ENCODE results near the gene SYNRG.
A peak's percentile ranks its signal among the peaks of the same experiment; 100 is the strongest.

SYNRG gene

DNA sequence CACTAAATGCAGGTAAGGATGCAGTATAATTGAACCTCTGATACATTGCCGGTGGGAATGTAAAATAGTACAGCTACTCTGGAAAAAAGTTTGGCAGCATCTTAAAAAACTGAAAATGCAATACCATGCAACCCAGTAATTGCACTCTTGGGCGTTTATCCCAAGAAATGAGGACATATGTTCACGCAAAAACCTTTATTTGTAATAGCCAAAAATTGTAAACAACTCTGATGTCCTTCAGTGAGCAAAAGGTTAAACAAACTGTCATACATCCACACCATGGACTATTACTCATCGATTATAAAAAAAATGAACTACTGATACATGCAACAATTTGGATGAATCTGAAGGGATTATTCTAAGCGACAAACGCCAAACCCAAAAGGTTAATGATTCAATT, 16.9 kb downstream of the SYNRG start:
- no peak for DNase-seq

DNA sequence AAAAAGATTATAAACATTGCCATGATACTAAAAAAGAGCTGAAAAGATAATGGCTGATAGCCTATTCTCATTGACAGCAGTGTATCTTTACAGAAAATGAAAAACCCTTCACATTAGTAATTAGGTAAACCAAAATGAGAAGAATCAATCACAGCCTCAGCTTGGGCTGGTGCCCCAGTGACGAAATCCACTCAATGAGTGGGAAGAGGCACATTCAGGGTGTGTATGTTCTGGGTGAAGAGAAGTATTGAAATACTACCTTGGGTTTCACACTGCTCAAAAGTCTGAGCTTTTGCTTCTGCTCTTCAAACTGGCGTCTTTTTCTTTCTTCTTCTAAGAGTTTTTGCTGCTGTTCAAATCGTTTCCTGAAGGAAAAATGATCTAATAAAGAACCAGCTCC, 24.2 kb downstream of the SYNRG start:
- no peak for DNase-seq

DNA sequence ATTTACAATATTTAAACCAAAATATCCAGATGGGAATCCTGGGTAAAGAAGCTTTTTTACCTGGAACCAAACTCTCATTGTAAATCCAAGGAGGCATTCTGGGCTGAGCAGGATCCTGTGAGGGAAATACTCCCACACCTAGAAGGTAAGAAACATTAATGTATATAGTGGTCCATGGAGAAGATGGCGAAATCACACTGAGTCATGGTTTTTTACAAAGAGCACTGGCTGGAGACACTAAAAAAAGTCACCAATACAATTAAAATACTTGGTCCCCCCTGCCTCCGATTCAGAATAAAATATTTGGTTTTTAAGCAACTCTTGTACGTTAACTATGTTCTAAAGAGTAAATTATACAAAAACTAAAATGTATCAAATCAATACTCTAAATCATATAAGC, 32.9 kb downstream of the SYNRG start:
- DNase-seq, result no peak

DNA sequence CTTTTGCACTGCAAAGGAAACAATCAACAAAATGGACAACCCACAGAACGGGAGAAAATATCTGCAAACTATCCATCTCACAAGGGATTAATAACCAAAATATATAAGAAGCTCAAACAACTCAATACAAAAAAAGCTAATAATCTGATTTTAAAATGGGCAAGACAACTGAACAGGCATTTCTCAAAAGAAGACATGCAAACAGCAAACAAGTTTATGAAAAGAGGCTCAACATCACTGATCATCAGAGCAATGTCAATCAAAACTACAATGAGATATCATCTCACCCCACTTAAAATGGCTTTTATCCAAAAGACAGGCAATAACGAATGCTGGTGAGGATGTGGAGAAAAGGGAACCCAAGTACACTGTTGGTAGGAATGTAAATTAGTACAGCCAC, 34.8 kb downstream of the SYNRG start:
- DNase-seq, result no peak

DNA sequence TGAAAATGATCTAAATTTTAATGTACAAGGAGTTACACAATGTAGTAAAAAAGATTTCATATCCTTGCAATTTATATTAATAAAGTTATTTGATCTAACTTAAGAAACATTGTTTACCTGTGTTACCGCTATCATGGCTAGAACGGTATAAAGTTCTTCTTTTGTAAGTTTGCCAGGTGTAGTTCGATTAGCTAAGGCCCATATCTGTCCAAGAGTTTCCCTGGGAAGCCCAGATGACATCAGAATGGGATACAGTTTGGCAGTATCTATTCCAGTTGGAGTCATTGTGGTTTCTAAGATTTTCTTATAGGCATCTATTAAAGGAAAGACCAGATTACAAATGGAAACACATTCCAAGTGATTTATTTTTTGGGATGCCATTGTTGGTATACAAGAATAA, 37.5 kb downstream of the SYNRG start:
- DNase-seq, result no peak

DNA sequence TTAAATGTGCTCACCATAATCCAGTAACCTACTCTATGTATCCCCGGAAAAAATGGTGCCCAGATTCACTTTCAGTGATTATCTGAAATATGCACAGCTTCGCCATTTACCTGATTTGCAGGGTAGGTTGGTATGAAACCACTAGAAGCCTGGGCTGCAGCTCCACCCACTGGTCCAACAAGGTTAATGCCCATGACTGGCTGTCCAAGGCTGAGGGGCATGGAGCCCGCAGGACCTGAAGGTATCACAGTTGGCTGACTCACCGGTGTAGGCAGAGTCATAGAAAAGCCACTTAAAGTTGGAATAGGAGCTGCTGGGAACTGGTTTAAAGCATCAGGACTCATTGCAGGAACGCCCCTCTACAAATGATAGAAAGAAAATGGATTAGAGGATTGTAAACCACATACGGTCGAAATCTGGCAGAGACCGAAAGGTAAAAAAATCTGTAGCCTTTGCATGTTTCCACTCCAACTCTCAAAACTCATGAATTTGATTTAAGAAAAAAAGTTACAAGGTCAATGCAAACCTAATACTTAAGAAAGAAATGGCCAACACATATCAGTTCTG, 38.6 kb downstream of the SYNRG start:
- DNase-seq, result peak; percentile 17

DNA sequence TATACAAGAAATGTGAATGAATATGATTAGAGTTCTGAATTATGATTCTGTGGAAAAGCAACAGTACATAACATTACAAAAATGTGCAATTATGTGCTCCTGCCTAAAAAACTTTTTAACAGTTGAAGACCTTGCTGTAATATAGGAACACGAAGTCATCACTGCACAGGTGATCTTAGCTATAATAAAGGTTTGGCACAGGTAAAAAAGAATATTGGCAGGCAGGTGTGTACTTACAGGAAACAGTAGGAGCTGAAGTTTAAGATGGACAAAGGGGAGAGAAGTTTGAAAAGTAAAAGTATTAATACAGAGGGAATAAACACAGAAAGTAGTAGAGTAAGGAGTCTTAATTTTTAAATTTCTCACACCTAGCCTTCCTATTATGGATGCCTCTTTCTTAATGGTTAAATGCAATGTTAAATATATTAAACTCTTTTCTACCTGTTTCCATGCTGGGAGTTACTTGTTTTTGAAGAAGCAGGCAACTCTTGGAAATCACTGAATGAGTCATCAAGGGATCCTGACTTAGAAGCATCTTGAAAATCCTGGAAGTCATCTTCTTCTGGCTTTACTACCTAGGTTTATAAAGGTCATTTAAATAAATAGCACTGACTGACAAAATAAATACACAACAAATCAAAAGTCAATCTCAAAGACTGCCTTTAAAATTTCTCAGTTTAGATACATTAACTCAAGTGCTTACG, 40.7 kb downstream of the SYNRG start:
- no peak for DNase-seq

DNA sequence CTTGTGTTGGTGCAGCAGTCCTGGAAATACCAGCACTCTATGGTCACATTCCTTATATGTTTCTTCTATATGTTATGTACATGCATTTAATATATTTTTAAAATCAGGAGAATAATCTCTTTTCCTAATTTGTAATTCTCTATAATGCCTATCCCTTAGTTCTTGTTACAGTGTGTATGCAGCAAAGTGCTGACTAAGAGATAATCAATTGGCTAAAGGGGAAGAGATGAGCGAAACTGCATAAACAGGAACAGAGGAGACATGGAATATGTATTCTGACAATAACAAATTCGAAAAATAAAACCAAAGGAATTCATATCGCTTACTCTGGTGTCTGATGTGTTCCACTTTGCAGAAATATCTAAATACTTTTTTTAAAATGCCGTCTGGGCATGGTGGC, 41.7 kb downstream of the SYNRG start:
- DNase-seq, result no peak

DNA sequence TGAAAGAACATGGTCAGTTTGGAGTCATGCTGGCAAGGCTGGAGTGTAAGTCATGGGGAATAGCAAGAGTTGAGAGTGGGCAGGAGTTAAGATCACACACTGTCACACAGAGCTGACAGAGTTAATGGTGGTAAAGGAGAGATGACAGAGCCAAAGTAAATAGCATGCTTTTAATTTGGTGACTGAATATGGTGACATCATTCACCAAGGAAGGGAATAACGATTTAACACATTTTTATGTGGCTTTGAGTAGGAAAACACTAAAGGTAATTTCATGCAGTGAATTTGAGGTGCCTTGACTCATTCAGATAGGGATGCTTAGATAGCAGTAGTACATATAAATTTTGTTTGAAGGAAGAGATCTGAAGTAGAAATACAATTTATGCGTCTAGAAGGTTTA, 42.1 kb downstream of the SYNRG start:
- no peak for DNase-seq

DNA sequence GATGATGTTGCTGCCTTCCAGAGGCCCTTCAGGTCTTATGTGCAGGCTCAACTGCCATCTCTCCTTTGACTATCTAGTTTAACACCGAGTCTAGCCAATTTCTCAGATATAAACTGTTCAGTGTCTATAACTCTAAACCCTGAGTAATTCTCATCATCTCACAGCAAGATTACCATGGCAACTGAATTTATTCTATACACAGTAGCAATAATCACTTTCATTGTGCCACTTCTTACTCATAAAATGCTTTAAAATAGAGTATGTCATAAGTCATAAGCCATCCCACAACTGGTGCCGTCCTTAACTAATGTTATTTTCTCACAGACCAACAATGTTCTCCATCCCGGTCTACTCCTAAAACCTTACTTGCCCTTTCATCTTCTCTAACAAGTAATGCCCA, 45.0 kb downstream of the SYNRG start:
- no peak for DNase-seq

DNA sequence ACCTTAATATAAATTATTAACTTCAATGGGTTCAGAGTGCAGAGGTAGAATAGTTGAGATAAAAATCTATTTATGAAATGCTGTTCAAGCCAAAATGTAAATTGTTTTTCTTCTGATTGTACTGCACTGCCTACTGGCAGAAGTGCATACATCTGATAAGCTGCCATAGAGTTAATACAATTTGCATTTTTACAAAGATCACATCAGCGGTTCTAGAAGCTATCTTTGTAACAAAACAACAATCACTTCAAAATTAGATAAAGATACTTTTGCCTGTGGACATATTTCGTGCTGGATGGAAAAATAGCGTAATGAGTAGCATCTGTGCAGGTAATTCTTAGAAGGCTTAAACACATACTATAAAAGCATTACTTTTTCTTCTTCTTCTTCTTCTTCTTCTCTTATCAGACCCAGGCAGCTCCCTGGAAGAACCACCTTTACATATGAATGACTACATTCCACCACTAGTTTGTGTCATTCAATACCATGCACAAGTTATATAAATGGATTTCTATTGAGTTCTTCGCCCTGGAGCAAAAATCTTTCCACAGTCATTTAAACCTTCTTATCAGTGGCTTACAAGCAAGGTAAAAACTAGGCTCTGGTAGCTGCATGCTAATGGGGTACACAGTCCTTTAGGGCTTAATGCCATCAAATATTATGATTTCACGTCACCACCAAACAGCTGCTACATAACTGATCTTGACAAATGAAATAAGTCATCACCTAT, 47.0 kb downstream of the SYNRG start:
- no peak for DNase-seq

DNA sequence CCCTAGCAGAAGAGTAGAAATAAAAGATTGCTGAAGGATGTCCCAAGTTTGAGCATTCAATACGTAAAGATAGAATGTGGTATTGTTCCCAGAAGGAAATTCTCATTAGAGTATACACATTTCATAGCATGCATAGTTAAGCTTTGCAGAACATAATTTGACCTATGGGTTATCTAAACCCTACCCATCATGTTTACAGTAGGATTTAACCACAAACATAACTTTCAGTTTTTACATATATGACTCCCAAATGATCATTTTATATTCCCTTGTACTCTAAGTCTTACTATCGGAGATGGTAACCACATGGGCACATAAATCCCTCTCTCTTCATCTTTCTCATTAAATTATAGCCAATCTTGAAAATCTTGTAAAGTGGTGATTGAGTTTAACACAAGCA, 50.9 kb downstream of the SYNRG start:
- DNase-seq, result no peak

DNA sequence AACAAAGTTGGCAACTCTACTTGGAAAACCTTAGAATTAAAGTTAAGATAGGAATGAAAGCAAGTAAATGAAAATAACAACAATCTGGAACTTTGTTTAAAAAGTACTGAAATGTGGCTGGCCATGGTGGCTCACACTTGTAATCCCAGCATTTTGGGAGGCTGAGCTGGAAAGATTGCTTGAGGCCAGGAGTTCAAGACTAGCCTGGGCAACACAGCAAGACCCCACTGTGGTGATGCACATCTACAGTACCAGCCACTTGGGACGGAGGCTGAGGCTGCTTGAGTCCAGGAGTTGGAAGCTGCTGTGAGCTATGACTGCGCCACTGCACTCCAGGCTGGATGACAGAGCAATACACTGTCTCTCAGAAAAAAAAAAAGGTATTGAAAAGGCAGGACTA, 51.7 kb downstream of the SYNRG start:
- no peak for DNase-seq

DNA sequence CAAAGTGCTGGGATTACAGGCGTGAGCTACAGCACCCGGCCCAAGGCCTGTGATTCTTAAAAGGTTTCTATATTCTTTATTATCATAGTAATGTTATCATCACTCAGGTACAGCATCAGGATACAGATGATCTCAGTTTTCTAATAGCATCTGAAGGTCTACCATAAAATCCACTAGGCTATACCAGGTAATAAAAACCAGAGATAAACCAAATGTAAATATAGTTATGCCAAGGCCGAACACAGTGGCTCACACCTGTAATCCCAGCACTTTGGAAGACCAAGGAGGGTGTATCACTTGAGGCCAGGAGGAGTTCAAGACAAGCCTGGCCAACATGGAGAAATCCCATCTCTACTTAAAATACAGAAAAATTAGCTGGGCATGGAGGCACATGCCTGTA, 53.8 kb downstream of the SYNRG start:
- no peak for DNase-seq

DNA sequence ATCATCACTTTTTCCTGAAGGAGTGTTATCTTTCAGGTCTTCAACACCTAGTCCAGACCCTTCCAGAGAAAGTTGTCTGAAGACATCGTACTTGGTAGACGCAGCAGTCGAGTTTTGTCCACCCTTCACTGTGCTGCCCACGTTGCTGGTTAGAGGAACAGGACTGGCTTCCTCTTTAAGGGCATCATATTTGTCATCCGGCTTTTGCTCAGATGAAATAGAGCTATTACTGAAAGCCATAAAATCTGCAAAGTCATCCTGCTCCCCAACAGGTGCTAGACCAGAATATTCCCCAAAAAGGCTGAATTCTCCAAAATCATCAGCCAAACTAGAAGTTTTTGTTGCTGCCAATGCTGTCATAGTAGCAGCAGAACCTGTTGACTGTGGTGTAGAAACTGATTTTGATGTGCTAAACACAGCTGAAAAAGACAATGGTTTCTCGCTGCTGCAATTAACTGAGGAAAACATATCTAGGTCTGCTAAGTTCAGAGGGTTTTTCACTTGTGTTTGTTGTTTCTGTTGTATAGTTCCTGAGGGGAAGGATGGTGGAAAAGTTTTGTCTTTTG, 55.7 kb downstream of the SYNRG start:
- DNase-seq, result no peak

DNA sequence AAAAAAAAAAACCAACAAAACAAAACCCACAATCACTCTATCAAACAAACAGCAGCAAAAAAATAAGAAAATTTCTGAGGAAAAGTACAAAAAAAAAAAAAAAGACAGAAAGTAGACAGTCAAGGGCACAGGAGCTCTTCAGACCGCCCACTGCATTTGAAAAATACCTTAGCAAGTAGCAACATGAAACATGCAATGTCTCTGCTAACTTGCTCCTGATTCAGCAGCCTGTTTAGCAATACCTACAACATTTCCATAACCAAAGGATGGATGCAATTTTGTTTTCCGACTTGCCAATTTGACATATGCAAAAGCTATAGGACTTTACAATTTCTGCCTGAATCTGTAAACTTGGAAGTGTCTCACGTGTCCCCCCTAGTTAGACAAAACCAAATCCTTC, 57.4 kb downstream of the SYNRG start:
- DNase-seq, result no peak

DNA sequence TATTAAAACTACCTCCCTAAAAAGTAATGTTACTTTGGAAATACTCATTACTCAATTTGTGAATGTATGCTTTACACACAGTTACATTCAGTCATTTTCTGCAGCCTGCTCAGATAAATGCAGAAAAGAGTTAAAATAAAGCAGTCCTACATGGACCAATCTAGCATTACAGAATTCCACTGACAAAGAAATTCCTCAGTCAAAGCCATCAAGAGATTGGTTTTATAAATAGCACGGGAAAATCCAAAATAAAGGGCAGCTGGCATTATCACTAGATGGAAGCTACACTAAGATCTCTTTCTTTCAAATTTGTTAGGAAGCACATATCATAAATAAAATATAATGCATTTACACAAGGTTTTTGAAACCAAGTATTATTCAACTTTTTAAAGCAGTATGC, 61.2 kb downstream of the SYNRG start:
- DNase-seq, result no peak

DNA sequence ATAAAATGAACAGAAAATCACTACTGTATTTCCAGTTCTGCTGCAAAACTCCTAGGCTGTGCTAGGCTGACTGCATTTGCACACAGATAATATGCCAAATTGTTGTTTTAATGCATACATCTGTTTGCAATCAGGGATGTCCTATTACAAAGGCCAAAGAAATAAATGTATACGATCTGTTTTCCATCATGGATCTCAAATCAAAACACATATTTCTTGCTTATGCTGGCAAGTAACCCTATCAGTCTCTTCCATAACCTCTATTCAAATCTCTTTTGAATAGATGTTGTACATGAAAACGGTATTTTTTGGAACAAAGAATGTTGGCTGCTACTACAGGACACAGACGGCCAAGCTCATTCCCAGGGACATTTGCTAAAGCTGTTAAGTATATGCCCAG, 62.9 kb downstream of the SYNRG start:
- DNase-seq, result no peak

DNA sequence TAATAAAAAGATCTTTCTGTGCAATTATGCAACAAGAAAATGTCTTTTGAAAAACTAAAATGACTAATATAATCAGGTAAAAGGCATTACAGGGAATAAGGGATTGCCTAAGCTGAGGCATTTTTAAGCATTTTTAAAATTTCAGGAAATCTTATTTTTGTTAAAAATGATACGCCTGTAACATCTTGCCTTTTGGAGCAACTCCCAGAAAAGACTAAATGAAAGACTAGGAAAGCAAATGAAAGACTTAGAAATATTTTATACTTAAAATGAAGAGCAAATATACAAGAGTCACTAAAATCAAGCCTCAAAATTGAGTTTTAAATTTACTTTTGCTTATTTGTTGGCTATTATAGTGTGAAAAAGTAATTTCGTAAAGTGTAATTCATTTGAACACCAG, 63.7 kb downstream of the SYNRG start:
- DNase-seq, result no peak

DNA sequence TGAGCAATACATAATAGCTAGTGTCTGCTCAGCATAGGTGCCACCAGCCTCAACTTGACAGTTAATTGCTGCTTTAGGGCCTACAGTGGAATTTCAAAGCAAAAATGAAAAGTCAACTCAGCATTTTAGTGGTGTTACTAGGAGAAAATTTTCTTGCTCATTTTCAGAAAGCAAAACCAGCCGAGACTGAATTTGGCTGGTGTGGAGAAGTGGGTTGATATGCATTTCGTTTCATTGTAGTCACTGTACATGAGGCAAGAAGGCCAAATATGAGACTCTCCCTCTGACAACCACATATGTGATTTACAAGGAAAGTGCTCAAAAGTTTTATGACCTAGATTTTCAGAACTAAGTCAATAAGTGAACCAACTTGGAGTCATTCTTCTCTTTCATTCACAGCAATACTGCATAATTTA, 65.6 kb downstream of the SYNRG start:
- DNase-seq, result no peak

DNA sequence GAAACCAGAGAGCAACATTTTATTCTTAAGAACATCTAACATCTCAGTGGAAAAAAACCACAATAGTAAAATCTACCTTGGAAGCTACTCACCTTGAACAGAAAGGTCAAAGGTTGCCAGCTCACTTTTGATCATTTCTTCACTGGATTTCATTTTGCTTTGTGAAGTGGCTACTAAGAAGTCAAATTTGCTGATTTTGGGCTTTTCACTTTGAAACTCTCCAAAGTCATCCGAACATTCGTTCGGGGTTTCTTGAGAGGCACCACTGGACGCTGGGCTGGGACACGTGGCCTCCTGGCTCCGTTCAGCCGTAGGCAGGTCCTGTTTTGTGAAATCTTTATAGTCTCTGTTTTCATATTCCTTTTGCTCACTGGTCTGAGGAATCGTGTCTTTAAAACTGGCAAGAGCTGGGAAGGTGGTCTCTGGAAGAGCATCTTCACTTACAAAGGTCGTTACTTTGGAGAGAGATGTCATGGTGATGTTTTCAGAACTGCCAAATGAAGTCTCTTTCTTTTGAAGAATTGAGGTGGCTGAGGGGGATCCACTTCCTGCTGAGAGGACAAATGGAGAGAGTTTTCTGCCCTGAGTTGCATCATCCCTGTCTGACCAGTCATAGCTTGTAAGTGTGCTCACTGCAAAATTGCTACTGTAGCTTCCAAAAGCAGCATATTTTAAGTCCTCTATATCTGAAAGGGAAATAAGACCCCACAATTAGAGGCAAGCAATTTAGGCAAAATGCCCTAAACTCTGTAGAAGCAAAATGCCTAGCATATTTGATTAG, 67.1 kb downstream of the SYNRG start:
- no peak for DNase-seq

DNA sequence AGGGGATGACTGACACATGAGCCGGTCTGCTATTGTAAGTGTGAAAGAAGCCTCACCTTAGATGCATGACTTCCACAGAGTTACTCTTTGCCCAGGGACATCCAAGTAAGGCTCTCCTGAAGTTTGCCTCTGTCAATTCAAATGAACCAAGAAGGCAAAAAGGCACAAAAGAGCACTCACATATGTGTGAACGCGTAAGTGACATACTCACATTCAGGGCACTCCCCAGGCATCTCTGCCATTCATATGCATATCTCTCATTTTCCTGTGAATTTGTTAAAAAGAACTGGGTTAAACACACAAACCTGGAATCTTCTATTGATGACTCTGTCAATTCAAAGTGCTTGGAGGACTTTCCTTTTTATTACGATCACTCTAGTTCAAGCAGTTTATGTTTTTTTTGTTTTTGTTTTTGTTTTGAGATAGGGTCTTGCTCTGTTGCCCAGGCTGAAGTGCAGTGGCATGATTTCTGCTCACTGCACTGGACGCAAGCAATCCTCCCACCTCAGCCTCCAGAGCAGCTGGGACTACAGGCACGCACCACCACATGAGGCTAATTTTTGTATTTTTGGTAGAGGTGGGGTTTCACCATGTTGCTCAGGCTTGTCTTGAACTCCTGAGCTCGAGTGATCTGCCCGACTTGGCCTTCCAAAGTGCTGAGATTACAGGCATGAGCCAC, 70.1 kb downstream of the SYNRG start:
- no peak for DNase-seq

DNA sequence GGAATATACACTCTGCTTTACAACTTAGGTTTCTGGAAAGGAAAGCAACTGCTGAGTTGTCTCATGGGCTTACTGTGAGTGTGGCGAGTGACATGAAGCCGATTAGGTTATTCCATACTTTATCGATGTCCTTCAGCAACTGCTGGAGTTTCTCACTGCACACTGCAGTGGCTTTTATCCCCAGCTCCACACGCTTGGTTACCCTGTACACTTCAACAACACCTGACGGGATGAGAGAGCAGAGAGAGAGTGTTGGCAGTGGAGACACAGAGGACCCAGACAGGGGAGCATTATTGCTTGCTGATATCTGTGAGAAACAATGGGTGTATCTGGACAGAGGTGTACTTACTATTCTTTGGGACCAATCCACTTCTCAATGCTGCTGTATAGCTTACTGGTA, 73.3 kb downstream of the SYNRG start:
- DNase-seq, result no peak
